Activated naive CD4-positive, alpha-beta T cell (primary cell): ENCODE results near the gene BCO2.
A peak's percentile ranks its signal among the peaks of the same experiment; 100 is the strongest.
"Not testable (repeated sequence)": the region's sequence is repeated elsewhere in the genome, so short reads cannot be mapped to it uniquely, and the experiment has no call there.

ENCODE experiments used
- DNase-seq, 4 experiments: peaks; one replicate each; lab custom pipeline; 2025; lab: John Stamatoyannopoulos, UW

BCO2 gene, protein sequence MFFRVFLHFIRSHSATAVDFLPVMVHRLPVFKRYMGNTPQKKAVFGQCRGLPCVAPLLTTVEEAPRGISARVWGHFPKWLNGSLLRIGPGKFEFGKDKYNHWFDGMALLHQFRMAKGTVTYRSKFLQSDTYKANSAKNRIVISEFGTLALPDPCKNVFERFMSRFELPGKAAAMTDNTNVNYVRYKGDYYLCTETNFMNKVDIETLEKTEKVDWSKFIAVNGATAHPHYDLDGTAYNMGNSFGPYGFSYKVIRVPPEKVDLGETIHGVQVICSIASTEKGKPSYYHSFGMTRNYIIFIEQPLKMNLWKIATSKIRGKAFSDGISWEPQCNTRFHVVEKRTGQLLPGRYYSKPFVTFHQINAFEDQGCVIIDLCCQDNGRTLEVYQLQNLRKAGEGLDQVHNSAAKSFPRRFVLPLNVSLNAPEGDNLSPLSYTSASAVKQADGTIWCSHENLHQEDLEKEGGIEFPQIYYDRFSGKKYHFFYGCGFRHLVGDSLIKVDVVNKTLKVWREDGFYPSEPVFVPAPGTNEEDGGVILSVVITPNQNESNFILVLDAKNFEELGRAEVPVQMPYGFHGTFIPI

DNA sequence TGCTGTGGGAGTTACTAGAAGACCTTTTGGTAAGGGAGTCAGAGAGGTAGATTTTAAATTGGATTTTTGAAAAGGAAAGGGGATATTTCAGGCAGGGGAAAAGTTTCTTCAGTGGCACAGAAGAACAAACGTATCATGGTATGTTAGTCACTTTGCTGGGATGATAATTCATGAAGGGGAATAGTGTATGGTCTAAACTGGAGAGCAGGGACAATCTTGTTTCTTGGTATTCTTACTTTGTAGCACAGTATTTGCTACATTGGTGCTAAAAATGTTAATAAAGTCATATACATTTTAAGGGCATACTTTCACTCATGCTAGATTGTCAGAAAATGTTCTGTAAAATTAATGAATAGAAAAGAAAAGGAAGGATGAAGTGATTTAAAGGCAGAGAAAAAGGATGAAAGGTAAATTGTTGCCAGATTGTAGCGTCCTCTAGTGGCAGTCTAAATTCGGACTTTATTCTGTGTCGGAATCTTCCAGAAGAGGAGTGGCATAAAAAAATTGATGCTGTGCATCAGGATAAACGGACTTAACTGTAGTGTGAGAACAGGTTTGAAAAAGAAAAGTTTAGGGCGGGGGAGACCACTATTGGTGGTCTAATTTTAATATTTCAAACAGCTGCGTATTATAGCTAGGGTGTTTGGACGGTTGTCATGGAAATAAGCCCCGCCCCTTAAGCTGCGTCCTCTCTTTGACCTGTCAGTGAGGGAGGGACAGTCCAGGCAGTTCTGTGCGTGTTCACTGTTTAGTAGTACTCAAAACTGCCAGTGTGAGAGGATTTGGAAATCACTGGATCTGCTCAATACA lies at the start of gene BCO2:
TSS of gene BCO2 (plus strand) at position 724 of the 810 bp plus-strand sequence. CDS start 90 bp downstream, outside the sequence.
- peak in 1 of 4 experiments; percentile 1 for DNase-seq

DNA sequence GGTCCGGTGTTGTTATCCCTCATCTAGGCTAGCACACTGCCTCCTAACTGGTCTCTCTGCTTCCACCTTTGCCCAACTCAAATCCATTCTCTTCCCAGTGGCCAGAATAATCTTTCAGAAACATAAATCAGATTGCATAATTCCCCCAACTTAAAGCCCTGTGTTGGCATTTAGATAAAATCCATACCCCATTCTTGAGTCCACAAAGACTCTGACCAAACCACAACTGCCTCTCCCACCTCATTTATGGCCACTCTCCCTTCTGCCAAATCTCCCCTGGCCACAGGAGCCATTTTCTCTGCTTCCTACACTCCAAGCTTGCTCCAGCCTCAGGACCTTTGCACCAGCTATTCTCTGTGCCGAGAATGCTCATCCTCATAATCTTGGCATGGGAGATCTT lies 48.3 kb upstream of the BCO2 start:
- DNase-seq = no peak

DNA sequence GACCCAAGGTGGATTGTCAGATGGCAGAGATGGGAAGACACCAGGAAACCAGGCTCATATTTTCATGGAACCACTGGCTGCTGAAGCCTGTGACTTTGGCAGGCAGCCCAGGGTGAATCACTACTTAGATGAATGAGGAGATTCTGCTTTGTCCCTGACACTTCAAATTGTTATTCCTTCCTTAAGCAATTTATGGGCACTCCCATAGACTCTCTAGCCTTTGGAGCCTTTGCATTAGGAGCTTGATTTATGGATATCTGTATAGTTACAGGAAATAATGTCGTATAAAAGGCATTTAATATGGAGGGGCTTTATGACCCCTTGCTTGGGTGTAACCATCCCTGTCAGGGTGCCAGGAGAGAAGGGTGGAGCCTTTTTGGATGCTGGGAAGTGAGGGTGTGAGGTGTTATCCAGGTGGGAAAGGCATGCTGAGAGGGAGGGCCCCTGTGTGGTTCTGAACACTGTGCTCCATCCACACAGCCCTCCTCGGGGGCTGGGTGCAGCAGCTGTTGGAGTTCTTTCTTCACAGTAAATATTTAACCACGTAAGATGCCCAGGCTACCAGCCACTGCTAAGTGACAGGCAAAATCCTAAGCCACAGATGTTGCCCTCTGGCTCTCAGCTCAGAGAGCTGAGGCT lies 46.7 kb upstream of the BCO2 start:
- no peak for DNase-seq

DNA sequence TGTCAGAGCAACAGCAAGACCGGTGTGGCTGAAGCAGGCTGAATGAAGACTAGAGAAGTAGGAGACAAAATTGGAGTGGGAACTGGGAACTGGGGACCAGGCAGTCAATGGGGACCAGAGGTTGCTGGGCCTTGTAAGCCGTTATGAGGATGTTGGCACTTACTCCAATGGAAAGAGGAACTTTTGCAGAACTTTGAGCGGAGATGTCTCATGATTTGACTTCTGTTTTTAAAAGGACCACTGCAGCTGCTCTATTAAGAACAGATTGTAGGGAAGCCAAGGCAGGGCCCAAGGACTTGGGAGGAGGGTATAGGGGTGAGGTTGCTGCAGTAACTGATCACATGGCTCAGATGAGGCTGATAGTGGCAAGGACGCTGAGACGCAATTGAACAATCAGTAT lies 45.7 kb upstream of the BCO2 start:
- no peak for DNase-seq

DNA sequence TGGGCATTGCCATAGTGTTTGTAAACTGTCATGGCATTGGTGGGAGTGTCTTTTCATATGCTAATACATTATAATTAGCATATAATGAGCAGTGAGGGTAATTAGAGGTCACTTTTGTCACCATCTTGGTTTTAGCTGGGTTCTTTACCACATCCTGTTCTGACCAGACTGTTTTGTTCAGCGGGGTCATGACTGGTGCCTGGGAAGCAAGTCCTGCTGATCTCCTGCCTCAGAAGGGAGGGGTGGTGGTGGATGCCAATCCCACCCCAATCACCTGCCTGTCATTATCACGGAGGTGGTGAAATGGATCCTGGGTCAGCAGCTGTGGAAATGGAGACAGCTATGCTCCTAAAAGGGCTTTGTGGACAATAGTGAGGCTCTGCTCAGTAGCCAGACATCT lies 42.6 kb upstream of the BCO2 start:
- no peak for DNase-seq

DNA sequence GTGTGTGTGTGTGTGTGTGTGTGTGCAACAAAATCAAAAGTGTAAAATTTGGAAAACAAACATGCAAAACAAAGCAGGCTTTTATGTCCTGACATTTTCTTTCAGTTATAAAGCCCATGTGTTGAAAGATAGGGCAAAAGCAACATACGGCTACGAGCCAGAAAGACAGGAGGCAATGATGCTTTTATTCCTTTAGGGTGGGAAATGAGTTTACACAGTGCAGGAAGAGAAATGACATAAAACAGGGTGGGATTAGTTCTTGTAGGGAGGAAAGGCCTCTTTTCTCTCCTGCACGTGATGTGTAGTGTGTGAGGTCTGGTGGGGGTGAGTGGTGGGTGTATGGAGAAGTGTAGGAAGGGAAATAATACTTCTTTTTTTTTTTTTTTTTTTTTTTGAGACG lies 40.8 kb upstream of the BCO2 start:
- no peak for DNase-seq

DNA sequence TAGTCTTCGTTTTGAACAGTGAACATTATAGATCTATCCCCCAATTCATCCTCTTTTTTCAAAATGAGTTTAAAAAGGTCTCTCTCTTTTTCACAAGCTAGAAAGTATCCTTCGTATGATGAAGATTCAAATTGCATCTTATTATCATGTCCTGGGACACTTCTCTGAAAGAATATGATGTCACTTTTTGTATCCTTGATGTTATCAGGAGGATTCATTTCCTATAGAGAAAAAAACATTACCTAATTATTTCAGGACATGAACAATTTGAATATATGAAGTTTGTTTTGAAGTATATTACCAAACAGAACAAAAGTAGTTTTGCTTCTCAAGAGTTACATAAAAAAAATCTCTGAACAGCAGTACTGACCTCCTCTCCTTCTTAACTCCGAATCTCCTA lies 31.7 kb upstream of the BCO2 start:
- no peak for DNase-seq

DNA sequence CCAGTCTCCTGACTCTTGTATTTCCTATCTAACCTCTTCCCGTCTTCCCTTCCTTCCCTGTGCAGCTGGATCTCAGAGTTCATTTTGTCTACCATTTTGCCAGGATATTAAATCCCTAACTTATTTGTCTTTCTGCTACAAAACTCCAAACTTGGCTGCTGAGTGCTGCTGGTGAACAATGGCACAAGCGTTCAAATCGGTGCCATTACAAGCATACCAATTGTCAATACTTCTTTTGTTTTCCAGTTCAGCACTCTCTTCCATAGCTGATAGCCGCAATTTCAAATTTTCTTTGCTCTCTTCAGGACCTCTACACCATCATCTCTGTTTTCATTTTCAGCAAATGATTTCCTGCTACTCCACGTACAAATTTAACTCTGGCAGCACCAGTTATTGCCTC lies 24.8 kb upstream of the BCO2 start:
- DNase-seq = no peak

DNA sequence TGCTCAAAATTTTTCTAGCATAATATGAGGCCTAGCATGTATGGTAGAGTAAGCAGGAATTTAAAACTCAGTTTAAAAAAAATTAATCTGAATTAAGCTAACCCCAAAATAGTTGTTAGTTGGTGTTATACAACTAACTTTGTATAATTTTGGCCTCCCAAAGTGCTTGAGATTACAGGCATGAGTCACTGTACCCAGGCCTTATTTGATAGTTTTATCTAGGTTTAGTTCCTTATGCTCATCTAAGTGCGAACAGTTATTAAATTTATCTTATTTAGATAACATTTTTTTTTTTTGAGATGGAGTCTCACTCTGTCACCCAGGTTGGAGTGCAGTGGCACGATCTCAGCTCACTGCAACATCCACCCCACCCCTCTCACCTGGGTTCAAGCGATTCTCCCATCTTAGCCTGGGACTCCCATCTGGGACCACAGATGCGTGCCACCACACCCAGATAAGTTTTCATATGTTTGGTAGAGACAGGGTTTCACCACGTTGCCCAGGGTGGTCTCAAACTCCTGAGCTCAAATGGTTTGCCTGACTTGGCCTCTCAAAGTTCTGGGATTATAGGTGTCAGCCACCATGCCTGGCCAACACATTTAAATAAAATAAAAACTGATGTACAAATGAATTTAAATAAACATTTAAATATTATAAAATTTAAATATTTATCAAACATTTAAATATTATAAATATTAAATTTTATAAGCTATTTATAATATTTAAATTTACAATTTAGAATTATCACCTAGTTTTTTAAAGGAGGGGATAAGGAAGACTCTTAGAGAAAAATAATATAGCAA lies 19.0 kb upstream of the BCO2 start:
- no peak for DNase-seq

DNA sequence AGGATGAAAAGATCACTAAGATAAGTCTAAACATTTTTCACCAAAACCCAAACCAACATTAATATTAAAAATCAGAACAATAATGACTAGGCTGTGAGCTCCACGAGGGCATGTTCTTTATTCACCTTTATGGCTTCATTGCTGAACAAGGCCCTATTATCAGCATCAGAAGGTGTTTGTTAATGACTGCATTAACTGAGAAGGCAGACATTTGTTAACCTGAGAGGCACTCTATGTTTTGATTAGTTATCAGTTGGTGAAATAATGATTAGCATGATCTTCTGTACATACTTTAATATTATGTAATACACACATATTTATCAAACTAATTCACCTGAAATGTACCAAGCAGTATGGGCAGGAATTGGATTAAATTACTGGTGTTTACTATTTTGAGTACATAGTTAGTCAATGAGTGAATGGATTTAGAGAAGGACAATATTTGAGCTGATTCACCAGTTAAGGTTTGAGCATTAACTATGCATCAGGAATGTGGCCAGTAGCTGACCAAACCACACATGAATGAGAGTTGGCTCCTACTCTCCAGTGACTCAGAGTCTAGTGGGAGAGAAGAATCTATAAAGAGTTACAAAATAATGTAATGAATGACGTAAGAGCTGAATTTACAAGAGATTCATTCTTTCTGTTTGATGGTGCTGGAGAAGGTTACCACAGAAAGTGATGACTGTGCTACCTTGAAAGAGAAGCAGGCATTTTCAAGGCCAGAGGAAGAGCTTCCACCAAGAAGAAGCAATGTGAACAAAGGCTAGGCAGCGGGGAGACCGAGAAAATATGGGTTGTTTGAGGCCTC lies 18.2 kb upstream of the BCO2 start:
- DNase-seq = no peak

DNA sequence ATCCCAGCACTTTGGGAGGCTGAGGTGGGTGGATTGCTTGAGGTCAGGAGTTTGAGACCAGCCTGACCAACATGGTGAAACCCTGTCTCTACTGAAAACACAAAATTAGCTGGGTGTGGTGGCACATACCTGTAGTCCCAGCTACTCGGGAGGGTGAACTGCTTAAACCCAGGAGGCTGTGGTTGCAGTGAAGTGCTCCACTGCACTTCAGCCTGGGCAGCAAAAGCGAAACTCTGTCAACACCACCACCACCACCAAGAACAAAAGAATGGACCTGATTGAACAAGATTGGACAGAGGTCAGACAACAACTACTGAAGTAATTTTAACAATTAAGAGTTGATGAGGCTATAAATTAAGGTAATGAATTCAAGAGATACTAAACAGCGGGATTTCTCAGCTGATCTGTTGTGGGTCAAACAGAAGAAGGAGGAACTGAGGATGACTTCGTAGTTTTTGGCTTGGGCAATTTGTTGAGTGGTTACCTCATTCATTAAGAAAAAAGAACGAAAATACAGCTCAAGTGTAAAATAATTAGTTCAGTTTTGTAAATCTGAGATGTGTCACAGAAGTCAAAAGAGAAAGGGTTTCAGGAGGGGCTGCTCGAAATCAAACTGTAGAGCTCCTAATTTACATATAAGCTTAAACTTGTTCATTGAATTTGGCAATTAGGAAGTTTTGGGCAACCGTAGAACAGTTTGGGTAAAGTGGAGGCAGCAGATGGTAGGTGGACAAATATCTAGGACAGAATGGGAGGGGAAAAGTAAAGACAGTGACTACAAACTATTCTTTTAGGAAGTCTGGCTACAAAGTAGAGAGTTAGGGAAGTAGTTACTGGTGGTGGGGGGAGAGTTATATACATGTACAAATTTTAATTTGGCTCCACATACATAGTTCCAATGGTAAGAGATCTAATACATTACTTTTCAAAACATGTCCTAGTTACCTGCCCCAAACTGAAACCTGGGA lies 15.9 kb upstream of the BCO2 start:
- no peak for DNase-seq

DNA sequence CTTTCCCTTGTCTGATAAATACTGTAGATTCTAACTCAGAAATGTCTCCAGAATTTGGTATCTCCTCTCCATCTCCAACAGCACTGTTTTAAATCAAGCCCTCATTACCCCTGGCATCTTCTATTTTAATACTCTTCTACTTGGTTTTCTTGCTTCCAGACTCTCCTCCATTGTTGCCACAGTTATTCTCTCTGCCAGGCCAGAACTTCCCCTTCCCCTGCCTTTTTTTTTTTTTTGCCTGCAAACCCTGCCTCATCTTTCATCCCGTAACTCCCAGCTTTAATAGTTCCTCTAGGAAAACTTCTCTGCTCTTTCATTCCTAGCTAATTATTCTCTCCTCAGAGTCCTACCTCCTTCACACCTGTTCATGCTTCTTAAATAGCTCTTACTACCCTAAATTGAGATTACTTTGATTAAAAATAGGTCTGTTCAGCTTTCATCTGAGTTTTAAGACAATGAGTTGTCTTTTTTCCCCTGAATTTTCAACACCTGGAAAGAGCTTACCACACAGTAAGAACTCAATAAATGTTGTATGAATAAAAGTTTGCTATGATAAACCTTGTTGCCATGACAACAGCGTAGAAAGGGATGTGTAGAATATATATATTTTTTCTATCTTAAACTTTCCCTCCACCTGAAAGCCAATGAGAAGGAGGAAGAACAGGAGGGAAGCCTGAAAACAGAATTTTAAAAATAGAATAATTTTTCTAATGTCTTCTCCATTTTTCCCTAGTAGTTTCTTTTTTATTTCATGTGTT lies 15.0 kb upstream of the BCO2 start:
- no peak for DNase-seq

DNA sequence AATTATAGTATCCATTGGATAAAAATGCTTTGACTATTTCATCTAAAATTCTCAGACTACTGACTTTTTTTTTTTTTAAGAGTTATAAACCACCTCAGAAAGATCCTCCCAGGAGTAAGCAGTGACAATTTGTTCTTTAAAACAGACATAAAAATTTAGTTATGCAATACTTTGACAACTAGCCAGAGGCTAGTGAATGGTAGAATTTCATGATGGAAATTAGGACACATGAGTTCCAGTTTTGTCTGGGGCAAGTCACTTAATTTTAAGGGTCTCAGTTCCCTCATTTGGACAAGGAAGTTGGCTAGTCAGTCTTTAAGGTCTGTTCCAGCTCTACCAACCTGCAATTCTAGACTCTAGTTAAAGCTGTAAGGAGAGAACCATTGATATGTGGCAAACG lies 14.3 kb upstream of the BCO2 start:
- DNase-seq = no peak

DNA sequence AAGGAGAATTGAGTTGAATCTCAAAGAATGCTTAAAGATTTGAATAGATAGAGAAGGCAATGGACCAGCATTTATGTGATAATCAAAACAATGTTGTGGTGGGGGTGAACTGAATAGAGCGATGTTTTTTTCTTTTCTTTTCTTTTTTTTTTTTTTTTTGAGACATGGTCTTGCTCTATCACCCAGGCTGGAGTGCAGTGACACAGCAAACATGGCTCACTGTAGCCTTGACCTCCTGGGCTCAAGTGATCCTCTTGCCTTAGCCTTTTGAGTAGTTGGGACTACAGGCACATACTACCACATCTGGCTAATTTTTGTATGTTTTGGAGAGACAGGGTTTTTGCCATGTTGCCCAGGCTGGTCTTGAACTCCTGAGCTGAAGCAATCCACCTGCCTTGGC lies 13.1 kb upstream of the BCO2 start:
- not testable (repeated sequence) for DNase-seq

DNA sequence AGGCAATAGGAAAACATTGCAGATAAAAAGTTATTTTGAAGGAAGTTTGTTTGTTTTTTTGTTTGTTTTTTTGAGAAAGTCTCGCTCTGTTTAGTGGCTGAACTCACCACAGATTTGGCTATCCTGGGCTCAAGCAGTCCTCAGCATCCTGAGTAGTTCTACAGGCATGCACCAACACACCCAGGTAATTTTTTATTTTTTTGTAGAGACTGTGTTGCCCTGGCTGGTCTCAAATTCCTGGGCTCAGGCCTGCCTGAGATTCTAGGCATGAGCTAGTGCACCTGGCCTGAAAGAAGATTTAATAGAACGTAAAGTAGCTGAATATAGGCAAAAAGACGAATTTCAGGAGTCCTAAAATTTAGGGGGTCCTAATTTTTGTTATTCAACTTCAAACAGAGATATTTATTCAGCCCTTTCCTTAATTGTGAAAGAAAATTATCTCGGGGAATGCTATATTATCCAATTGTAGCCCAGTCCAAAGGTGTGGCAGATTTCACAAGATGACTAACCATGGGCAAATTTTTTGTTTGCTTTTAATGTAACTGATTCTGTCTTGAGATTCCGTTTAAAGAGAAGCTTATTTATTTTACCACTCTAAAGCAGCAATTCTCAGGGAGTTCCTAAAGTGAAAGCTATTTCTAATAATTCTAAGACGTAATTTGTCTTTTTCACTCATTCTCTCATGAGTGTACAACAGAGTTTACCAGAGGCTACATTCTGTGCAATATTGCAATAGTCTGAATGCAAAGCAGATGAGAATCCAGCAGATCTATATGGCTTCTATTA lies 12.4 kb upstream of the BCO2 start:
- DNase-seq = no peak

DNA sequence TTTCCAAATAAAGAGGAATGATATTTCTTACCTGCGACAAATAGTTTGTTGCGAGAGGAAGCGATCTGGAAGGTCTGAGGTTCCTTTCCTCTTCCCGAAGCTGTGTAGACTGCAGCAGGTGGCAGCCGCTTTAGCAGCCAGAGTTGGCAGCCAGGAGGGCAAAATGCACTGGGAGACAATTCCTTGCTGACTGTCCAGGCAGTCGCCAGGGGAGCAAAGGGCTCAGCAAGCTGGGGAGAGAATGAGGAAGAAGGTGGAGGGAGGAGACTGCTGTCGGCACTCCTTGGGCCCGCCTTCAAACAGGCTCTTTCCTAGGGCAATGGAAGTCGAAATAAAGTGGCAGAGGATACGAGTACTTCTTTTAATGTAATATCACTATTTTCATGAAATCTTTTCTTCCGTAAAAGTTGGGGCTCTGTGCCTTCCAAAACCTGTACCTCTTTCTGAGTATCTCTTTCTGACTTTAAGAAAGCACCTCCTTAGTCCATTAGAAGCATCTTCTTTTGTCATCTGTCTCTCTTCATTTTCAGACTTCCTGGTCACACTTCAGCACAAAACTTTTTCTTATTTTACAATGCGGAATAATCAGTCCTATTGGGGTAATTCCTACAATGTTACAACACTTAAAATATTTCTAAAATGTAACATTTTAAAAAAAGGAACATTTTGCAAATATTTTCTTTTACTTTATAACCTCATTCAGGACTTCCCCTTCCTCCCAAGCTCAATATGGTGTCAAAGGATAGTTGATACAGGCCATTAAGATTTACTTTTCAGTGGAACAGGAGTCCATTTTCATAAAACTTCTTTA lies 11.2 kb upstream of the BCO2 start, which contains the start of gene IL18:
TSS of gene IL18 (minus strand) at position 220 of the 811 bp plus-strand sequence. CDS start 9,041 bp downstream, outside the sequence.
- no peak for DNase-seq

DNA sequence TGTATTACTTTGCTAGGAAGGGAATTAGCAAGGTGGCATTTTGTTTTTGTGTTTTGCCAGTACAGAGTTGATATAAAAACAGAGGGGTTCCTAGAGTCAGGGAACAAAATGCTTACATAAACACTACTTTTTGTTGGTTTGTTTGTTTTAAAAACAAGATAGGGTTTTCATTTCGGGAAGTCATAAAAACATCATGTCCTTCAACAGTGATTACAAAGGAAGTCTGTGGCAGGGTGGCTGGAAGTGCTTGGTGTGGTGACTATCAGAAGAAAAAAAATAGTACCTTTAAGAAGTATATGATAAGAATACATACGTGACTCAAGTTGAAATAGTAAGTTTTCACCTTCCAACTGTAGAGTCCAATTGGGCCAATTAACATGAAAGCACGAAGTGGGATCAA lies 10.3 kb upstream of the BCO2 start:
- DNase-seq = no peak
